ENCODE measurements around the gene ETS2.

- no peak for TF ChIP-seq FOXK2 (IDR thresholded peaks at IDR 0.05)
- no peak for TF ChIP-seq HDGF (IDR thresholded peaks at IDR 0.05; ENCODE audit: borderline replicate concordance)
- TF ChIP-seq BHLHE40 (IDR thresholded peaks at IDR 0.05; ENCODE audit: borderline replicate concordance), result no peak
- TF ChIP-seq PKNOX1 (IDR thresholded peaks at IDR 0.05), result no peak
- TF ChIP-seq TARDBP (IDR thresholded peaks at IDR 0.05), result no peak
- TF ChIP-seq NFRKB (IDR thresholded peaks at IDR 0.05), result no peak
- TF ChIP-seq FOXA1 (IDR thresholded peaks at IDR 0.05), result no peak
Measured at GRCh38 chr21:38809198-38809878, 3.6 kb downstream of the ETS2 start.

All from HEK293T (cell line).